GM18499 (cell line): ENCODE results near the gene WSCD2.

ENCODE experiments used
- ATAC-seq: cut with Tn5 transposase; IDR thresholded peaks from one replicate; pipeline ENCODE4 v1.9.1; 2021; ENCODE audit warnings: moderate number of reproducible peaks; ENCODE audit not compliant: insufficient read depth, unreplicated experiment

The WSCD2 gene

DNA sequence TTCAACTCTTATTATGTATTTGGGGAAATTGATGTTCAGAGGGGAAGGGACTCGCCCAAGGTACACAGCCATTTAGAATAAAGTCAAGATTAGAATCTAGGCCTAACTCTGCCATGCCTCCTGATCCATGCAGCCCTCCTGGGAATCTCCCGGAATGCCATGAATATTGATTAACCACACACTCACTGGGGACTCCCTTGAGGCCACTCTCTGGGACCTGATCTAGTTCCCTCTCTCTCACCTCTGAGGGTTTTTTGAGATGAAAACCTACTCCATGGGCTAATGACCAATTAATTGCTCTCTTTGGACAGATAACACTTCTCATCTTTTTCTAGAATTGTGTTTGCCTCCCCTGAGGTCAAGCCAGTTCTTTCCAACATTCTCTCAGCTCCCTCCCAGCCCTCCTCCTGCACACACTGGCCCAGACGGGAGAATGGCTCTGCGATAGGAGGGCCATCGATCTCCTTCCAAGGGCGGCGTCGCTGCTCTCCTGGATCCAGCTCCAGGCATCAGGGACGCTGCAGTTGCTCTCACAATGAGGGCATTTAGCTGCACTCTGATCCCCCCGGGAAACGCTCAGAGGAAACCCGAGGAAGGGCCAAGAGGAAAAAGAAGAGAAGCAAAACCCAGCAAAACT lies 22.6 kb downstream of the WSCD2 start:
- ATAC-seq = no peak

DNA sequence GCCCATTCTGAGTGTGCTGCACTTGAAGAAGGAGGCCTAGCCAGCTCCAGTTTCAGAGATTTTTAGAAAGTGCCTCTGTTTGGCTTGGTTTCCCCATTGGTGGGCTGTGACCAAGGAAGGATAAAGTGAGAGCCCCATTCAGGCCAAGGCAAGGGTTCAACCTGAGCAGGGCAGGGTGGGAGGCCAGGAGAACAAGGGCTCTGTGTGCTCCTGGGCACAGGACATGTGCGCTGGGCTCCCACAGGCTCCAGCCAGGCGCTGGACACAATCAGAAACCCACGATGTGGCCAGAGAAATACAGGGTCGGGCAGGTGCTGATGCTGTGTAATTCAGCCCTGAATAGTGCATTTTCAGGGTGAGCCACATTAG lies 23.1 kb downstream of the WSCD2 start:
- no peak for ATAC-seq

DNA sequence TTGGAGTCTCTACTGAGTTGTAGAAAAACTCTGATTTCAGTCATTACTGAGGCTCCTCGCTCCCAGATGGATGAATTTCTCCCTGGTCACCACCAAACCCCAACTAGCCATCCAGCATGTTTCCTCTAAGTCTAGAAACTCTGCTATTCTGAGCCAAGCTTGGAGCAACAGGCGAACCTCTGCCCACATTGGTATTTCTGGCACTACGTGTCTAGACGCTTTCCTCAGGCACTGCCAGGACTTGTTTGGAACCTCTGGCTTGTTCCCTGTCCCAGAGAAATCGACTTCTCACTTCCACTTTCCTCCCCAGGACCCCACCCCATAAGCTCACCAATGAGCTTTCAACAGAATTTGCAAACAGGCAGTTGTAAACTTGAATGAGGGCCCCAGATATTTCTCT lies 27.6 kb downstream of the WSCD2 start:
- no peak for ATAC-seq

DNA sequence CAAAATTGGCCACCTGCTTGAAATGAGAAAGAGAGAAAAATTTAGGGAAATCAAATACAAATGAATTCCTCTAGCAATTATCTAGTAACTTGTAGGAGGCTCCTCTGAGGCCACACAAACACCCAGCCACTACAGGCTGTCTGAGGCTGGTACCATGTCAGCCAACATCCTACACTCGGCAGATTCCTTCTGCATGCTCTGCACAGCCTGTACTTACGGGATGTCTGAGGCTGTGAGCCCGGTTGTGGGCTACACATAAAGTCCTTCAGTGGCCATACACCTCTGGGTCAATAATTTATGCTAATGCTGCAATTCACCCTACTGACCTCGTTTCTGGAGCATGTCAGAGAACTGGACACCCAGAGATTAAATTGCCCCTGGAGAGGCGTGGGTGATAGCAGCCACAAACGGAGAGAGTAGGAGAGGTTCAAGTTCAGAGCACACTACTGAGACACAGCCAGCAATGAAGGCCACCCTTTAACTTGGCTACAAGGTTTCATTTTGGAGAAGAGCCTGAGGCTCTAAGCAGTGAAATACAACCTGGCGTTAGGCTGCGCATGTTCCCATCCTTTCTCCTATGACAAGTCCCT lies 28.9 kb downstream of the WSCD2 start:
- ATAC-seq = no peak

DNA sequence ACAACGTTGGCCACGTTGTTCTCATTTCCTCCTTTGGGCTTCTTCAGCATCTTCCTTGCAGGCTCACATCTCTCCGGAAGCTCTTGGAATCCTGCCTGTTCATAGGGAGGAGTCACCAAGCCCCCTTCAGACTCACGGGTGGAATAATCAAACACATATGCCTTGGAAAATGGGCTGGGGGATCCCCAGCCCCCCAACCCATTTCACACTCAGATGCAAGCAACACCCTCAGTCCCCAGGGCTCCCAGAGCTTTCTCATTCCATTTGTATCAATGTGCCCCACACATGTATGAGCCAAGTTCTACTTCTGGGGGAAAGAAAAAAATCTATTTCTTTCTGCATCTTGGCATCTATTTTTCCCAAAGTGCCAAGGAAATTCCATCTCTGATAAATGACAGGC lies 33.1 kb downstream of the WSCD2 start:
- no peak for ATAC-seq

DNA sequence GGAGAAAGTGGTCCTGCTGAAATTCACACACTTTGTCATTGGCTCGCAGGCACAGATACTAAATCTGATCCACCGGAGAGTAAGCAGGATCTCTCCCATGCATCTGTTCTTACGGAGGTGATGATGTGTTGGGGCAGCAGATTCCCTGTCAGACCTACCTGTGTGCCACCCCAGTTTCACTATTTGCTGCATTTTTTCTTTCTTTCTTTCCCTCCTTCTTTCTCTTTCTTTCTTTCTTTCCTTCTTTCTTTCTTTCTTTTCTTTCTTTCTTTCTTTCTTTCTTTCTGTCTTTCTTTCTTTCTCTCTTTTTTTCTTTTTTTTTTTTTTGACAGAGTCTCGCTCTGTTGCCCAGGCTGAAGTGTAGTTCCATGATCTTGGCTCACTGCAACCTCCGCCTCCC lies 37.4 kb downstream of the WSCD2 start:
- no peak for ATAC-seq

DNA sequence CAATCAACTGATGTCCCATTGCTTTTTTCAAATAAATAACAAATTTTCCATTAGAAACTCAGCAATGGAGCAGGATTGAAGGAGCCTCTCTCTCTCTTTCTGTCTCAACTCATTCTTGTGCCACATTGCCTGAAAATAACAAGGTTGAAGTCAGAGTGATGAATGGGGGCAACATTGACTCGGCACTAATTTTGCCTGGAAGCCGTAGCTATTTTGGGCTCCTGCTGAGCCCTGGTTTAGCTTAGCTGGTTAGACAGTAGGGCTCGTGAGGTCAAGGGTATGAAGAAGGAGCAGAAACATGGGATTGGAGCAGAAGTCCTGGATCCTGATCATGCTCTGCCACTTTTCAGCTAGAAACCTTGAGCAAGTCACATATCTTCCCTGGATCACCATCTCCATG lies 38.9 kb downstream of the WSCD2 start:
- no peak for ATAC-seq

DNA sequence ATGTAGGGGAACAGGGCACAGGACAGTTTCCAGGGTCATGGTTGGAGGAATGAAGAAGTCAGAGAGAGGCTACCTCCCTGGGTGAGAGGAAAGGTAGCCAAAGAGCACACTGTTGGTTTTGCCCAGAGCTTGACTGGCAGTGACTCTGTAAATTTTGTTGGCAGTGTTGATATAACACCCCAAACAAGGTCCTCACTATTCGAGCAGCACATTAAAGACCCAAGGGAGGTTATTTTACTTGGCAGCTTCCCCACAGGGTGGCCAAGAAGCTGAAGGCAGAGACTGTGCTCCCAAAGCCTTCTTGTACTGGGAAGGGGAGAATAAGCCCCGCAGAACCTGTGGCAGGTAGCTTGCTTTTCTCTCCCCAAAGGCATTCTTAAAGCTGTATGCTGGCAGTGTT lies 40.6 kb downstream of the WSCD2 start:
- no peak for ATAC-seq

DNA sequence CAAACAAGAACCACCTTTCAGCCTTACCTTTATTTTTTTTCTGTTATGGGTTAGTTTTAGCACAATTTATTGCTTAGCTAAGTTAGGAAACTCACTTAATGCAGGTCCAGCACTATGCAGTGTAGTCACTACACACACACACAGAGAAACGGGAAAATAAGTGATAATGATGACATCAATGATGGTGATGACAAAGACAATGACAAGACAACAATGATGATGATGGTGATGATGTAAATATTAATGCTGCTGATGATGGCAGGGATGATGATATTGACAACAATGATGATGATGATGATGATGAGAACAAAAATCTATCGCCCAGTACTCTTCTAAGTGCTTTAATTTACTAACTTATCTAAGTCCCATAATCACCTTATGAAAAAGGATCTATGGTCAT lies 41.1 kb downstream of the WSCD2 start:
- no peak for ATAC-seq

DNA sequence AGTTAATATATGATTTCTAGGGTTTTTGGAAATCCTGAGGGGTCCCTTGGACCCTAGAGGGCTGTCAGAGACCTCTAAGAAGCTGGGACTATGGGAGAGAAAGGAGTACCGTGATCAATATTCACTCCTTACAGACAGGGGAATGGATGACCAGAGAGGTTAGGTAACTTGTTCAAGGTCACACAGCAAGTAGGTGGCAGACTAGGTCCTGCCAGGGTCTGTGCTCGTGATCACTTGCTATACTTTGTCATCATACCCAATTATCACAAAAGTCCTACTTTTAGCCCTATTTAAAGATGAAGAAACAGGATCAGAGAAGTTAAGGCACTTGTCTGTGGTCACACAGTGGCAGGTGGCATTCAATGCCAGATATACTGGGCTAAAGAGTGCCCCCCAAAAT lies 42.9 kb downstream of the WSCD2 start:
- no peak for ATAC-seq

DNA sequence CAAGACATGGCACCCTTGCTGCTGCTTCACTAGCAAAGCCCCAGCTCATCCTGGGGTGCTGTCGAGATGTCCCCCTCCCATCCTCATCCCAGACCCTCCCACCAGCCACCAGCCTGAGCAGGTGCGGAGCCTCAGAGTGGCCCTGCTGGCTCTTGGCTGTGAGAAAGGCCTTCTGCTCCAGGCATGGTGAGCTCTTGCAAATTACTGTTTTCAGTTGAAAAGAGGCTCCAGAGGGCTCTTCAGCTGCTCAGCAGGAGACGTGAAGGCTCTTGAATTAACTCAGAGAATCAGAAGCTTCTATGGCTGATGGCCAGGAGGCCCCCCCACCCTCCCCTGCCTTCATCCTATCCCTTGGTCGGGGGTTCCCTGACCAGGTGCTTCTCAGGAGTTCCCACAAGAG lies 44.1 kb downstream of the WSCD2 start:
- ATAC-seq = no peak

DNA sequence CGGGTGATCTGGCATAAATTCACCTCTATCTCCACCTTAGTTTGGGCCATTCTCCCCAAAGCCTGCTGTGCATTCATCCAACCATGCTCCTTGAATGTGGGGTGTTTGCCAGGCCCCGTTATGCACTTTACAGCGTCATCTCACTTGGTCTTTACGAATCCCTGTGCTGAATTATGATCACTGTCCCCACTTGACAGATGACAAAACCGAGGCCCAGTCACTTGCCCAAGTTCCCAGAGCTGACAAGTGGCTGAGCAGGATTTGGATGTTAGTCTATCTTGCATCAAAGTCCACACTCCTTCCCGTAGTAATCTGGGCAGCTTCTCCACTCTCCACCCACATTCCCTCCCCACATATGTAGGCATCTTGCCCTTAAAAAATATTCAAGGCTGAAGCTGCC lies 44.8 kb downstream of the WSCD2 start:
- ATAC-seq = no peak

DNA sequence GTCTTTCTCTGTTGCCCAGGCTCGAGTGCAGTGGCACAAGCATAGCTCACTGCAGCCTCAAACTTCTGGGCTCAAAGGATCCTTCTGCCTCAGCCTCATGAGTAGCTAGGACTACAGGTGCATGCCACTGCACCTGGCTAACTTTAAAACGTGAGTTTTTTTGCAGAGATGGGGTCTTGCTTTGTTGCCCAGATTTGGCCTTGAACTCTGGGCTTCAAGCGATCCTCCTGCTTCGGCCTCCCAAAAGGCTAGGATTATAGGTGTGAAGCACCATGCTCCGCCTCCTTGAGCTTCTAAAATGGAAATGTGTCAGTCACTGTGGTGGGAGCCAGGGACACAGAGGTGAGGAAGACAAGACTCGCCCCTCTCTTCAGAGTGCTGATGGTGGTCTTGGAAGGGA lies 45.6 kb downstream of the WSCD2 start:
- ATAC-seq = no peak

DNA sequence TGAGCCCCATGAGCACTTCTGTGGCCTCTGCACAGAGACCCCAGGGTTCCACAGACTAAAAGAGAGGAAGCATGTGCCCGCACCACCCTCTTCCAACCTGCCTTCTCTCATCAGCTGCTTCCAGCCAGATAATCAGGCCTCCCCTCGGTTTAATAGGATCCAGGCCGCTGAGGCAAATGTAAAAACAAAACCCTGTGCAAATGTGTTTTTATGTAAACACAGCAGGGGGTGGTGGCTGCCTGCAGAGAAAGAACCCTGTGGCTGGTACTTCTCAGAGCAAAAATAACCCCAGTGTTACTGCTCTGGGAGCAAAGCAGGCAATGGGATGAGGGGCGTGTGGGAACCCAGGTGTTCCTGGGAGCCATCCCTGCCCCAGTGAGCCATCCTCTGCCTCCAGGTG lies 46.2 kb downstream of the WSCD2 start:
- no peak for ATAC-seq

DNA sequence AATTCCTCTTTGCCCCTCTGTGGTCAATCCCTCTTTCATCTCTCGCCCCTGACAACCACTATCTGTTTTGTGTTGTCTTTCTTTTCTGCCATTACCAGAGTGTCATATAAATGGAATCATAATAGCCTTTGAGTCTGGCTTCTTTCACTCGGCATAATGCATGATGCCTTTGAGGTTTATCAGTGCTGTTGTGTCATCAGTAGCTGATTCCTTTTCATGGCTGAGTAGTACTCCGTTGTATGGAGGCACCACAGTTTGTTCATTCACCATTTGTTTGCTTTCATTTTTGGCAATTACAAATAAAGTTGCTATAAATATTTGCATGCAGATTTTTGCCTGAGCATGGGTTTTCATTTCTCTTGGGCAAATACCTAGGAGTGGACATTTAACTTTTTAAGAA lies 47.2 kb downstream of the WSCD2 start:
- no peak for ATAC-seq

DNA sequence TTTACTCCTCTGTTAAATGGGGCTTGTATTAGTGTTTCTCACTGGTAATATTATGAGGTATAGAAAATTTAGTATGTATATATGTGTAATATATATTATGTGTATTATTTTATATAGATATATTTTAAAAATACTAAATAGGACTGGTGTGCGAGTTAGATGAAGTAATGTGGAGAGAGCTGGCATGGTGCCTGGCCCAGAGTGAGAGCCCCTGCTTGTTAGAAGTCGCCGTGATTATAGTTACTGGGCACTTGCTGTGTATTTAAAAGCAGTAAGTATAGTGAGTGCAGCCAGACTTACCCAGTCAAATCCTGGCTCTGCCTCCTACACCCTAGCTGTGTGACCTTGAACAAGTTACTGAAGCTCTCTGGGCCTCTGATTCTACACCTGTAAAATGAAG lies 48.0 kb downstream of the WSCD2 start:
- no peak for ATAC-seq

DNA sequence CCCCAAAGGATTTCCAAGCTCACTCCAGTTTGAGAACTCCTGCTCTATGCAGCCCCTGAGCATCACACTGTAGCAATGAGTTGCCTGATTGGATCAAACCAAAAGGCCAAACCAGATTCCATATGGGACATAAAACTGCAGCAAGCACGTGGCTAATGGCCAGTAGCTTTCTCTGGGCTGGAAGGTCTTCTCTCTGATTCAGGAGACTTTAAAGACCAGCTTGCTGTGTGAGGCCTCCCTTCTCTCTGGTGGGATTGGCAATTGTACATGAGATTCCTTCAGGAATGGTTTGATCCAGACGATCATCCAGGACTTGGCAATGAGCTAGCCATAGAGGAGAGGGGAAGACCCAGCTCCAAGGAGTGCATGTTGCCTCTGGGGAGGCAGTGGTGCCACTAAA lies 50.2 kb downstream of the WSCD2 start:
- ATAC-seq = no peak

DNA sequence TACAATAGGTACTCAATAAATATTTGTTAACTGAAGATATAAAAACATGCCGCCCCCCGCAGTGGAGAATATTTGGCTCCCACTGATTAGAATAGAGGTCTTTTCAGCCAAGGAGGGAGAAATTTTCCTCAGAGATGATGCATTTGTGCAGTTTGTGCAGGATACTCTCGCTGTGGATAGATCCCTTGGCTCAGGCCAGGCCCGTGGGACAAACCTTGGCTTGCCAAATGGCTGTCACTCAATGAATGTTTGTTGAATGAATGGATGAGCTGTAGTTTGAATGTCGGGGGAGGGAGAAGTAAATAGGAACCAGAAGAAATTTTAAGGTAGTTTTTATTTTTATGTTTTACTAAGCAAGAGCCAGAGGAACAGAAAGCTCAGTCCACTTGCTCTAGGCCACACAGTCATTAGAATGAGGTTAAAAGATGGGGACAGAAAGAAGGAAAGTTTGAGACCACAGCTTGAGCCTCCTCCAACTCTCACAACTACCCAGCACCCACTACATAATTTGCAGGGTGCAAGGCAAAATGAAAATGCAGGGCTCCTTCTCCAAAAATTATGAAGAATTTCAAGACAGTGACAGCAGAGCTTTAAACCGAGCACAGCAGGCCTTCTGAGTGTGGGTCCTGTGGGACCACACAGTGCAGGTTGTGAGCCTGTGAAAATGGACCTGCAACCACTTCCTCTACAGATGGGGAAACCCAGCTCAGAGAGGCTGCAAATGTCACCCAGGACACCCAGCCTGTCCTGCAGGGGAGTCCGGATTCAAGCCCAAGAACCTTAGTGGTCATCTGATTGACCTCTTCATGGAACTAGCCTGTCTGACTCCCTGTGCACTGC lies 51.4 kb downstream of the WSCD2 start:
- no peak for ATAC-seq

DNA sequence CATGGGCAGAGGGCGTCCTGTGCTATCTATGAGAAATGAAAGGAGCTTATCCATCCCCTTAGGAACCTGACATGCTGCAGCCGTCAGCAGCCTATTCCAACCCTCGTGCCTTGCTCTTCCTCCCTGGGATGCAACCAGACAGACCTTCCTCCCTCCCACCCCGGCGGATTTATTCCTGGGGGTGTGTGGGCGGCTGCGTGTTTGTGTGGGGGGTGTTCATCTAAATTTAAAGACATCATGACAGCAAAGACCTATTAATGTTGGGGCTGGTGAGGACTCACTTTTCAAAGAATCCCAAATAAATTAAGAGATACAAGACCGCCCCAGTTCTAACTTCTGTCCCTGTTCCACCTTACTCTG lies 52.0 kb downstream of the WSCD2 start:
- ATAC-seq = no peak

DNA sequence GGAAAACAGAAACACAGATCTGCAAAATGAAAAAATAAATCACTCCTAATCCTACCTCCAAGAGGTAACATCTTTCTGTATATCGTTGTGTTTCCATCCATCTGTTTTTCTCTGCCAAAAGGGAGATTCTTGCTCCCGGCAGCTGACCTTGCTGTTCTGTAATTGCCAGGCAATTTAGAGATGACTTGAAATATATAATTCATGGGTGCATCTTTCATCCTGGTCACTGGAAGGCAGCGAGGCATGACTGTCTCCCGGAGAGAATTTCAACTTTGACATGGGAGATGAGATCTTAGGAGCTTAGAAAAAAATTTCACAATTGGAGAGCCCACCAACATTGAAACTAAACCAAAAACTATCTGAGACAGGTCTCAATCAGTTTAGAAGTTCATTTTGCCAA lies 53.0 kb downstream of the WSCD2 start:
- ATAC-seq = no peak

DNA sequence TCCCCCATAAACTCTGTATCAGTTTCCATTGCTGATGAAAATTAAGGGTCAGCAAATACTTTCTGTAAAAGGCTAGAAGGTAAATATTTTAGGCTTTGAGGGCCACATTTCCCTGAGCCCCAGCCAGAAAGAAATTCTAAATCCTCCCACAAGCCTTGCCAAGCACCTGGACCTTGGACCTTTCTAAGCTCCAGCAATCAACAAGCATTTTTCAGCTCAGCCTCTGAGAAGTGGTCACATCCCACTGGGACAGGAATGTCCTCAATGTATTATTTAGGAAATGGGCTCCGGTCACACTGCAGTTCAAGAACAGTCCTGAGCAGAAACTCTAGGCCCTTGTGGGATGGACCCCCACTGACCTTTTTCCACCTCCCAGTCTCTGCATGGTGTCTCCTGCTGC lies 55.9 kb downstream of the WSCD2 start:
- ATAC-seq = no peak

DNA sequence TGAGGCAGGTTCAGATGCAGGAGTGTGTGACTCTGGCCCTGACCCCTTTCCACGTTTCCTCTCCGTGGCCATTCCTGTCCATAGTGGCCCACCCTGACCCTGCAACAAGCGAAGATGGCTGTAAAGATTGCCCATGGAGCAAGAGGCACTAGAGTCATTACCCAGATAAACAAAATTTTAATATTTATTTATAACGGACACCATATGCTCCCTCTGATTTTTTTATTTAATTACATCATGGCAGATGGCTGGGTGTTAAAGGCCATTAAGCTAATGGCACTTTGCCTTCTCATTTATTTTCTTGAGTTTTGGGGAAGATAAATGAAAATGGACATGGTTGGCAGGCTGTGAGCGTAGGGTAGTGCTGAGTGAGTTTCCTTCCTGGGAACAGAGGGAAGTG lies 58.7 kb downstream of the WSCD2 start:
- ATAC-seq = no peak
